ENCODE measurements around the gene CCNC. TPM values are rescaled to one million over a fixed set of nuclear protein-coding genes. Genes with fewer than 3 reads are reported as not detected.

Gene CCNC
- polyA plus RNA-seq, 1 donor from 2014 or later, result 111 TPM

DNA sequence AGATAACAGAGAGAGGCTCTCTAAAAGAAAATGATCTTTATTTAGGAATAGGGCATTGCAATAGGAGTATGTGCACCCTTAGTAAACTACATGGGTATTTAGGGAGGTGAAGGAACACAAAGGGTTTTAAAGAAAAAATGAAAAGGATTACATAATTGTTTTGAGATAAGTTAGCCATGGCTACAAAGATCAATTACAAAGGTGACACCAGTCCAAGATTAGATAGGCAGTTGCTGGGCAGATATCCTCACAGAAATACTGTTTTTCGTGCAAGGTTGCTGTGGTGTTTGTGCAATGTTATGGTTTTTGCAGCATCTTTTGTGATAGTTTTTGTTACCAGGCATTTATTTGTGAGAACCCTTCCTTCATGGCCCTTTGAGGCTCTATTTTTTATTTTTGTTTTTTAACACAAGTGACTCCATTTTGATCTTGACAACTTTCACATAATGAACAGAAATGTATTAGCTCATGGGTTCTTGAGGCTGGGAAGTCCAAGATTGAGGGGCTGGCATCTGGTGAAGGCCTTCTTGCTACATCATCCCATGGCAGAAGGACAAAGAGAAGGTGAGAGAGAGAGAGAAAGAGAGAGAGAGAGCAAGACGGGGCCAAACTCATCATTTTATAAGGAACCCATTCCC lies 5.6 kb upstream of the CCNC start:
- H3K4me3 ChIP-seq (ENCODE audit: low read length), result no peak overlapping the region
- H3K9me3 ChIP-seq (ENCODE audit: low read length), result no peaks in the 10 kb centered on the region
- no peaks in the 10 kb centered on the region for H3F3A ChIP-seq (ENCODE audit: insufficient read depth, low read length, poor library complexity, severe bottlenecking)
- TF ChIP-seq, protein P1, sequence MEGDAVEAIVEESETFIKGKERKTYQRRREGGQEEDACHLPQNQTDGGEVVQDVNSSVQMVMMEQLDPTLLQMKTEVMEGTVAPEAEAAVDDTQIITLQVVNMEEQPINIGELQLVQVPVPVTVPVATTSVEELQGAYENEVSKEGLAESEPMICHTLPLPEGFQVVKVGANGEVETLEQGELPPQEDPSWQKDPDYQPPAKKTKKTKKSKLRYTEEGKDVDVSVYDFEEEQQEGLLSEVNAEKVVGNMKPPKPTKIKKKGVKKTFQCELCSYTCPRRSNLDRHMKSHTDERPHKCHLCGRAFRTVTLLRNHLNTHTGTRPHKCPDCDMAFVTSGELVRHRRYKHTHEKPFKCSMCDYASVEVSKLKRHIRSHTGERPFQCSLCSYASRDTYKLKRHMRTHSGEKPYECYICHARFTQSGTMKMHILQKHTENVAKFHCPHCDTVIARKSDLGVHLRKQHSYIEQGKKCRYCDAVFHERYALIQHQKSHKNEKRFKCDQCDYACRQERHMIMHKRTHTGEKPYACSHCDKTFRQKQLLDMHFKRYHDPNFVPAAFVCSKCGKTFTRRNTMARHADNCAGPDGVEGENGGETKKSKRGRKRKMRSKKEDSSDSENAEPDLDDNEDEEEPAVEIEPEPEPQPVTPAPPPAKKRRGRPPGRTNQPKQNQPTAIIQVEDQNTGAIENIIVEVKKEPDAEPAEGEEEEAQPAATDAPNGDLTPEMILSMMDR (IDR thresholded peaks at IDR 0.05; ENCODE audit: poor library complexity, severe bottlenecking), result no peak
- TF ChIP-seq REST (IDR thresholded peaks at IDR 0.05; ENCODE audit: borderline replicate concordance), result no peak
- no peaks in the 10 kb centered on the region for H3K79me2 ChIP-seq (replicated peaks; ENCODE audit: insufficient read depth, low read length)
- no peak overlapping the region for H3K4me2 ChIP-seq (ENCODE audit: low read length)
- H3K9ac ChIP-seq (ENCODE audit: low read length), result no peak overlapping the region
- no peaks in the 10 kb centered on the region for H3K27me3 ChIP-seq (ENCODE audit: insufficient read depth, low read depth, low read length)
- H3K36me3 ChIP-seq (ENCODE audit: insufficient read depth, low read length), result no peaks in the 10 kb centered on the region
- no peaks in the 10 kb centered on the region for H4K20me1 ChIP-seq (ENCODE audit: insufficient read depth)
- H2AFZ ChIP-seq (ENCODE audit: low read depth, low read length), result no peak overlapping the region
- H3K27ac ChIP-seq (ENCODE audit: low read length), result no peak overlapping the region
- no peaks in the 10 kb centered on the region for H3K9me2 ChIP-seq (ENCODE audit: insufficient read depth, low read length)

- Histone ChIP-seq H3K4me3 (ENCODE audit: low read length) (no peak overlapping the region), H3K27ac (ENCODE audit: low read length) (no peak overlapping the region), H3F3A (ENCODE audit: insufficient read depth, low read length, poor library complexity, severe bottlenecking) (no peaks in the 10 kb centered on the region), H2AFZ (ENCODE audit: low read depth, low read length) (no peak overlapping the region), H3K27me3 (ENCODE audit: insufficient read depth, low read depth, low read length) (no peaks in the 10 kb centered on the region), H3K9me2 (ENCODE audit: insufficient read depth, low read length) (no peaks in the 10 kb centered on the region), H3K9me3 (ENCODE audit: low read length) (no peaks in the 10 kb centered on the region), H3K79me2 (replicated peaks; ENCODE audit: insufficient read depth, low read length) (peaks cover 66% of the 10 kb centered on the region), H3K4me2 (ENCODE audit: low read length) (no peak overlapping the region), H3K36me3 (ENCODE audit: insufficient read depth, low read length) (no peaks in the 10 kb centered on the region), H4K20me1 (ENCODE audit: insufficient read depth) (no peaks in the 10 kb centered on the region), H3K9ac (ENCODE audit: low read length) (no peak overlapping the region)
- TF ChIP-seq MXI1 (conservative IDR thresholded peaks at IDR 0.05; ENCODE audit: poor library complexity, severe bottlenecking), result no peak
Measured at GRCh38 chr6:99563056-99563723, 5.3 kb downstream of the CCNC start.

- TF ChIP-seq MXI1 (conservative IDR thresholded peaks at IDR 0.05; ENCODE audit: poor library complexity, severe bottlenecking) (no peak), EZH2 (IDR thresholded peaks at IDR 0.05; ENCODE audit: borderline replicate concordance, insufficient read depth, low read length, poor library complexity, severe bottlenecking) (no peak), RAD21 (conservative IDR thresholded peaks at IDR 0.05) (no peak), SMC3 (conservative IDR thresholded peaks at IDR 0.05; ENCODE audit: poor library complexity) (no peak), REST (IDR thresholded peaks at IDR 0.05; ENCODE audit: borderline replicate concordance) (no peak), TAF1 (IDR thresholded peaks at IDR 0.05; ENCODE audit: low read depth) (no peak), EP300 (conservative IDR thresholded peaks at IDR 0.05; ENCODE audit: poor library complexity, severe bottlenecking) (no peak), POLR2AphosphoS5 (IDR thresholded peaks at IDR 0.05) (no peak)
- TF ChIP-seq, protein P1 (IDR thresholded peaks at IDR 0.05; ENCODE audit: poor library complexity, severe bottlenecking), result no peak
- no peaks in the 10 kb centered on the region for H3K36me3 ChIP-seq (ENCODE audit: insufficient read depth, low read length)
- no peak overlapping the region for H3K27ac ChIP-seq (ENCODE audit: low read length)
- no peak overlapping the region for H3K4me3 ChIP-seq (ENCODE audit: low read length)
- H3K9me3 ChIP-seq (ENCODE audit: low read length), result no peaks in the 10 kb centered on the region
- H3K9me2 ChIP-seq (ENCODE audit: insufficient read depth, low read length), result no peaks in the 10 kb centered on the region
- no peak overlapping the region for H2AFZ ChIP-seq (ENCODE audit: low read depth, low read length)
- H3K27me3 ChIP-seq (ENCODE audit: insufficient read depth, low read depth, low read length), result no peaks in the 10 kb centered on the region
- no peak overlapping the region for H3K9ac ChIP-seq (ENCODE audit: low read length)
- no peaks in the 10 kb centered on the region for H4K20me1 ChIP-seq (ENCODE audit: insufficient read depth)
- H3K4me2 ChIP-seq (ENCODE audit: low read length), result no peak overlapping the region
- no peaks in the 10 kb centered on the region for H3F3A ChIP-seq (ENCODE audit: insufficient read depth, low read length, poor library complexity, severe bottlenecking)
- H3K79me2 ChIP-seq (replicated peaks; ENCODE audit: insufficient read depth, low read length), result peaks cover 44% of the 10 kb centered on the region
Measured at GRCh38 chr6:99560668-99561067, 7.8 kb downstream of the CCNC start.

All from neural cell (in vitro differentiated cells).